Duodenal mucosa (tissue), 2 donors: ENCODE results near the gene HBE1.

Source experiments
- H3K27ac ChIP-seq: one replicate; pipeline ENCODE4 v1.7.0; 2013; ENCODE audit warnings: low read depth, low read length
- H3K27me3 ChIP-seq, 2 donors: one replicate each; pipeline ENCODE4 v1.7.0; 2013; ENCODE audit warnings: low read length in 2 of 2, control low read depth in 1 of 2; ENCODE audit not compliant: insufficient read depth in 2 of 2, control insufficient read depth in 1 of 2
- H3K36me3 ChIP-seq, 2 donors: one replicate each; pipeline ENCODE4 v1.7.0; 2013; ENCODE audit warnings: low read length in 2 of 2, control low read depth in 1 of 2; ENCODE audit not compliant: insufficient read depth in 2 of 2, control insufficient read depth in 1 of 2
- H3K4me1 ChIP-seq, 2 donors: one replicate each; pipeline ENCODE4 v1.7.0; 2013; ENCODE audit warnings: low read length in 2 of 2, control low read depth in 1 of 2; ENCODE audit not compliant: insufficient read depth in 2 of 2, control insufficient read depth in 1 of 2
- H3K4me3 ChIP-seq, 2 donors: one replicate each; pipeline ENCODE4 v1.7.0; 2013; ENCODE audit warnings: low read length in 2 of 2, low read depth in 1 of 2
- H3K9ac ChIP-seq, 2 donors: one replicate each; pipeline ENCODE4 v1.7.0; 2013; ENCODE audit warnings: low read length in 2 of 2, low read depth in 1 of 2
- H3K9me3 ChIP-seq, 2 donors: one replicate each; pipeline ENCODE4 v1.7.0; 2013; ENCODE audit warnings: low read length in 2 of 2, control low read depth in 1 of 2; ENCODE audit not compliant: control insufficient read depth in 1 of 2

The HBE1 gene

GRCh38 chr11:5247472-5248192, 22.1 kb downstream of the HBE1 start:
- Histone ChIP-seq H3K4me3 (no peak overlapping the region), H3K4me1 (no peaks in the 10 kb centered on the region), H3K9me3 (no peaks in the 10 kb centered on the region), H3K27ac (no peak overlapping the region), H3K36me3 (no peaks in the 10 kb centered on the region), H3K9ac (no peak overlapping the region), H3K27me3 (no peaks in the 10 kb centered on the region)

GRCh38 chr11:5246772-5247471, 22.8 kb downstream of the HBE1 start:
- Histone ChIP-seq H3K4me3 (no peak overlapping the region), H3K9ac (no peak overlapping the region), H3K27ac (no peak overlapping the region), H3K4me1 (no peaks in the 10 kb centered on the region), H3K9me3 (no peaks in the 10 kb centered on the region), H3K27me3 (no peaks in the 10 kb centered on the region), H3K36me3 (no peaks in the 10 kb centered on the region)

DNA sequence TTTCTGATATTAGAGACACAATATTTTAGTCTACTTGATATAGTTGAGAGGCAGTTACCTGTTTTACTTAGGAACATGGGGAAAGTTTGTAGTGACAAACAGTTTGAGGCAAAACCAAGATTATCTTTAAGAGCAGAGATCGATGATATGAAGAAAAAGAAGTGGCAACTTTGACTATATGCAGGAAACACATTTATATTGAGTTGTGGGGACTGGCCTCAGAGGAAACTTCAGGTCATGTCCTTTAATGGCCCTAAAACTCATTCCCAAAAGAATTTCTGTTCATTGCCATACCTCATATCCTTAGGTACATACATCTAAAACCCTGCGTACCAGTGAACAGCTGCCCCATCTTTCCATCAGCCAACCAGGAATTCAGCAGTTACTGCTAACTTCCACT, 24.6 kb downstream of the HBE1 start:
- no peak overlapping the region for H3K27ac ChIP-seq
- H3K4me3 ChIP-seq, result no peak overlapping the region
- H3K36me3 ChIP-seq, result no peaks in the 10 kb centered on the region
- H3K9ac ChIP-seq, result no peak overlapping the region
- no peaks in the 10 kb centered on the region for H3K27me3 ChIP-seq
- no peaks in the 10 kb centered on the region for H3K9me3 ChIP-seq
- no peaks in the 10 kb centered on the region for H3K4me1 ChIP-seq

- H3K4me3 ChIP-seq, result no peak overlapping the region
- H3K9me3 ChIP-seq, result no peaks in the 10 kb centered on the region
- no peak overlapping the region for H3K27ac ChIP-seq
- H3K4me1 ChIP-seq, result no peaks in the 10 kb centered on the region
- H3K27me3 ChIP-seq, result no peaks in the 10 kb centered on the region
- H3K36me3 ChIP-seq, result no peaks in the 10 kb centered on the region
- H3K9ac ChIP-seq, result no peak overlapping the region
Observed at GRCh38 chr11:5243816-5244180, 25.9 kb downstream of the HBE1 start.

DNA sequence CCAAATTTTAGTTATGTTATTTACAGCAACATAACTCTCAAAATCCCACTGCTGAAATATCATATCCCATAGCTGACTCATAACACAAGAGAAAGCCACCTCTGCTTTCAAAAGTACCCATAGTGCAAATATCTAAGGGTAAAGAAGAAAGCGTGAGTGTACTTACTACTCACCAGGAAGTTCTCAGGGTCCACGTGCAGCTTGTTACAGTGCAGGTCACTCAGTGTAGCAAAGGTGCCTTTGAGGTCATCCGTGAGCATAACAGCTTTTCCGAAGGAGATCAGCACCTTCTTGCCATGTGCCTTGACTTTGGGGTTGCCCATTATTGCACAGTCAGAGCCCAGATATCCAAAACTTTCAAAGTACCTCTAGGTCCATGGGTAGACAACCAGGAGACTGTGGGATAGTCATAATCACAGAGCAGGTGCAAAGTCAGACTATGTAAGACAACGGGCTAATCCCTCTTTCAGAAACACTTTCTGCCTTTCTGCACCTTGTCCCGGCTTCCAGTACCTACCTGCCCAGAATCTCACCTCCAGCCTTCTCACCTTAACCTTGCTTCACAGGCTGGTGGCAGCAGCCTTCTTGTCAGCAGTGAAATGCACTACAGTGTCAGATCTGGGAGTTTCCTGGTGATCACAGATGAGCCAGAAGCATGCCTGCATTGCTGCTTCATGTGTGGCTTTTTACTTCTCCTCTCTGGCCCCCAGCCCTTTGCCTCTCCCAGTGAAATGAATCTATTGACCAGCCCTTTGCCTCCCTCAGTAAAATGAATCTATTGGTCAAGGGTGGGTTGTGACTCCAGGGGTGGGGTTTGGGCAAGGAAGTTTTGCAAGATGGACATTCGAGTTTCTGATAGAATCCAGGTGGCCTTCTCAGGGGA, 26.6 kb downstream of the HBE1 start:
- H3K27me3 ChIP-seq, result no peaks in the 10 kb centered on the region
- H3K4me1 ChIP-seq, result no peaks in the 10 kb centered on the region
- H3K9me3 ChIP-seq, result no peaks in the 10 kb centered on the region
- no peak overlapping the region for H3K9ac ChIP-seq
- H3K36me3 ChIP-seq, result no peaks in the 10 kb centered on the region
- H3K4me3 ChIP-seq, result no peak overlapping the region
- H3K27ac ChIP-seq, result no peak overlapping the region

DNA sequence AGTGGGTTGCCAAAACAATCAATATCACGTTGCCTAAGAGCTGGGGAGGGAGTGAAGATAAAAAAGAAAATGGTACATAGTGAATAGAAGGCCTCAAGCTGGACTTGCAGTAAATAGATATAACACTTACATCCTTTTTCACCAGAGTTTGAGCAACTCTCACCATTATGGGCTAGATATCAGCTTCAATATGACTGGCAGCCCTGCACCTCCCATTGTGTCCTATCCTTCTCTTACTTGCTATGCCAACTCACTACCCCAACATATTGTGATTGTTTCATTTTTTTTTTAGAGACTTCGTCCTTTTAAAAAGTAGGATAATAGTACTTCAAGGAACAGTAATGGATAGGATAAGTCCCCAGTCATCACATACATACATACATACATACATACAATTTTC, 27.5 kb downstream of the HBE1 start:
- H3K27me3 ChIP-seq, result no peaks in the 10 kb centered on the region
- no peaks in the 10 kb centered on the region for H3K36me3 ChIP-seq
- no peaks in the 10 kb centered on the region for H3K4me1 ChIP-seq
- H3K27ac ChIP-seq, result no peak overlapping the region
- no peak overlapping the region for H3K9ac ChIP-seq
- no peak overlapping the region for H3K4me3 ChIP-seq
- H3K9me3 ChIP-seq, result no peaks in the 10 kb centered on the region

DNA sequence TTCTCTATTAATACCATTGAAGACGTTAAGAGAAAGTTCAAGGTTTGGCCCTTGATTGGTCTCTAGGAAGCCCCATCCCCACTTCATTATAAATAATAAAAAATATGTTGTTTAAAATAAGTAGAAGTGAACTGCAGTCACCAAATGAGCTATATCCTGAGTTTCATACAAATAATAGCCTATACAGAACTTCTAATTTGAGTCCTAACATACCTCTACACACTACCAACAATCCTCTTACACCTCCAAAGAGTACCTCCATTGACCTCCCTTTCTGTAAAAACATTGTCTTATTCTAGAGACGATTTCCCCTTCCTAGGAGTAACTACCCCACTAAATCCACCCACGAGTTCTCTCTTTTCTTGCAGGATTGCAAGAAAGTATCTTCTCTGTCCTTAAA, 28.3 kb downstream of the HBE1 start:
- H3K27me3 ChIP-seq, result no peaks in the 10 kb centered on the region
- no peak overlapping the region for H3K27ac ChIP-seq
- H3K9me3 ChIP-seq, result no peaks in the 10 kb centered on the region
- no peaks in the 10 kb centered on the region for H3K36me3 ChIP-seq
- no peak overlapping the region for H3K4me3 ChIP-seq
- H3K4me1 ChIP-seq, result no peaks in the 10 kb centered on the region
- no peak overlapping the region for H3K9ac ChIP-seq

GRCh38 chr11:5240458-5240857, 29.3 kb downstream of the HBE1 start:
- Histone ChIP-seq H3K4me3 (no peak overlapping the region), H3K27ac (no peak overlapping the region), H3K9me3 (no peaks in the 10 kb centered on the region), H3K36me3 (no peaks in the 10 kb centered on the region), H3K27me3 (no peaks in the 10 kb centered on the region), H3K4me1 (no peaks in the 10 kb centered on the region), H3K9ac (no peak overlapping the region)

DNA sequence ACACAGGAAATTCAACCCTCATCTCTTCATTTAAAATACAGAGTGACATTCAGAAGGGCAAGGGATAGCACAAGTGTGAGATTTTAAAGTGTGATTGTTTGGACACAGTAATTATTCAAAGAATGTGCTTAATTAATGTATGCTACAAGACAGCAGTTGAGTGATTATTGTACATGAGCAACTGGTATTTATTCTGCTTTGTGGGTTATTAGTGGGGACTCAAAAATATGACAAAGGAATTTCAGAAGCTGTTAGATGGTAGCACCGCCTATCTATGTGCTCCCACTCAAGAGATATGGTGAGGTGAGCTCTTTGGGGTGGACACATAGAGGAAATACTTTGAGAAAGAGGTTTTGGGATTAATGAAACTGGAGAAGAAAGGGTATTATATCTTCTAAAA, 29.7 kb downstream of the HBE1 start:
- no peak overlapping the region for H3K9ac ChIP-seq
- no peaks in the 10 kb centered on the region for H3K4me1 ChIP-seq
- H3K9me3 ChIP-seq, result no peaks in the 10 kb centered on the region
- no peaks in the 10 kb centered on the region for H3K36me3 ChIP-seq
- H3K27ac ChIP-seq, result no peak overlapping the region
- H3K27me3 ChIP-seq, result no peaks in the 10 kb centered on the region
- H3K4me3 ChIP-seq, result no peak overlapping the region

GRCh38 chr11:5239046-5239445, 30.7 kb downstream of the HBE1 start:
- Histone ChIP-seq H3K27me3 (no peaks in the 10 kb centered on the region), H3K27ac (no peak overlapping the region), H3K9me3 (no peaks in the 10 kb centered on the region), H3K4me3 (no peak overlapping the region), H3K4me1 (no peaks in the 10 kb centered on the region), H3K36me3 (no peaks in the 10 kb centered on the region), H3K9ac (no peak overlapping the region)
